A673 (cell line): ENCODE measurements around the gene FOXN3. TPM values are rescaled to one million over a fixed set of nuclear protein-coding genes. Genes with fewer than 3 reads are reported as not detected.

Experiments used
- BruUV-seq: library from RNA; stranded (reverse); fragments of 400-500 nt; replicated peaks from 2 replicates; lab custom pipeline; 2021; lab: Mats Ljungman, UMichigan
- CTCF ChIA-PET: fragments of 300-600 bp; sonication (Branson Sonifier 250); formaldehyde crosslinking; loops from one replicate; lab custom pipeline; 2022; ENCODE audit warnings: antibody characterized with exemption; lab: Charles Lee
- POLR2A ChIA-PET: fragments of 300-600 bp; sonication (Branson Sonifier 250); formaldehyde crosslinking; loops from one replicate; lab custom pipeline; 2022; ENCODE audit warnings: antibody characterized with exemption; ENCODE audit not compliant: low non-redundant PET; lab: Charles Lee
- DNase-seq: peaks from one replicate; pipeline ENCODE4 v3.0.0-alpha.2; 2015; ENCODE audit warnings: low spot score
- H3K27ac ChIP-seq: fragments of 200-600 bp; sonication (generic); 2 replicates; pipeline ENCODE4 v1.5.1; 2016; ENCODE audit warnings: mixed run types, low read depth, mild to moderate bottlenecking, mixed read lengths, antibody characterized with exemption, low read length; ENCODE audit not compliant: poor library complexity, severe bottlenecking
- H3K27me3 ChIP-seq: fragments of 200-600 bp; sonication (generic); replicated peaks from 2 replicates; pipeline ENCODE4 v1.6.1; 2017; ENCODE audit warnings: mixed run types, low read depth, mild to moderate bottlenecking, mixed read lengths, antibody characterized with exemption, low read length; ENCODE audit not compliant: insufficient read depth, poor library complexity
- H3K36me3 ChIP-seq: fragments of 200-600 bp; sonication (generic); 2 replicates; pipeline ENCODE4 v1.6.1; 2016; ENCODE audit warnings: mixed run types, mild to moderate bottlenecking, mixed read lengths, antibody characterized with exemption, low read length; ENCODE audit not compliant: insufficient read depth, poor library complexity, severe bottlenecking
- H3K4me1 ChIP-seq: fragments of 200-600 bp; sonication (generic); 2 replicates; pipeline ENCODE4 v1.6.1; 2017; ENCODE audit warnings: mixed run types, mild to moderate bottlenecking, mixed read lengths, antibody characterized with exemption, low read length; ENCODE audit not compliant: insufficient read depth, poor library complexity, severe bottlenecking
- H3K4me3 ChIP-seq: fragments of 200-600 bp; sonication (generic); 2 replicates; pipeline ENCODE4 v1.5.1; 2016; ENCODE audit warnings: low read depth, mixed run types, mild to moderate bottlenecking, mixed read lengths, low read length; ENCODE audit not compliant: poor library complexity, severe bottlenecking
- H3K9me3 ChIP-seq: fragments of 200-600 bp; sonication (generic); 2 replicates; pipeline ENCODE4 v1.6.1; 2016; ENCODE audit warnings: mixed run types, low read depth, mild to moderate bottlenecking, mixed read lengths, antibody characterized with exemption, low read length; ENCODE audit not compliant: poor library complexity, severe bottlenecking
- EZH2 ChIP-seq: fragments of 200-600 bp; sonication (generic); IDR thresholded peaks from 2 replicates; pipeline ENCODE4 v1.6.1; 2017; ENCODE audit warnings: borderline replicate concordance, low read depth, mild to moderate bottlenecking, mixed read lengths, antibody characterized with exemption, low read length; ENCODE audit not compliant: poor library complexity, severe bottlenecking
- intact Hi-C: fragments of 100-400 bp; cut with micrococcal nuclease; formaldehyde crosslinking; loops from one replicate; pipeline ENCODE4 v1.10.0; 2022; ENCODE audit not compliant: unreplicated experiment
- total RNA-seq: library from RNA; stranded (reverse); gene quantifications from 2 replicates; pipeline ENCODE4 v1.2.3, GENCODE V29; 2021
- TF ChIP-seq, protein P1 (sequence below): fragments of 300-800, 200-600 bp; sonication (generic); conservative IDR thresholded peaks from 2 replicates; pipeline ENCODE4 v1.5.1; 2017; ENCODE audit warnings: low read depth, mild to moderate bottlenecking, antibody characterized with exemption, low read length, moderate library complexity, mixed read lengths

FOXN3 gene
- total RNA-seq, 1 experiment from 2014 or later = 15.3 TPM

GRCh38 chr14:89416002-89416995, 734 bp downstream of the FOXN3 start:
- DNase-seq = peak; percentile 97
- CTCF ChIA-PET = no interaction called here
- no peaks in the 10 kb centered on the region for H3K36me3 ChIP-seq
- peak overlapping the region; percentile 64 for H3K4me3 ChIP-seq
- no peaks in the 10 kb centered on the region for H3K27me3 ChIP-seq
- H3K9me3 ChIP-seq = no peaks in the 10 kb centered on the region
- no TSS peak for BruUV-seq
- POLR2A ChIA-PET = interaction anchor here (0.6 kb wide), 1 partner anchor 13 kb away, joined by 3 read pairs; no protein-coding TSS in a partner anchor
- intact Hi-C loops = loop anchor here (5.0 to 10.0 kb wide), 4 partner anchors 111 to 499 kb away; no protein-coding TSS in a partner anchor
- H3K27ac ChIP-seq = peak overlapping the region; percentile 54
- H3K4me1 ChIP-seq = peaks cover 4% of the 10 kb centered on the region
- TF ChIP-seq, protein P1, sequence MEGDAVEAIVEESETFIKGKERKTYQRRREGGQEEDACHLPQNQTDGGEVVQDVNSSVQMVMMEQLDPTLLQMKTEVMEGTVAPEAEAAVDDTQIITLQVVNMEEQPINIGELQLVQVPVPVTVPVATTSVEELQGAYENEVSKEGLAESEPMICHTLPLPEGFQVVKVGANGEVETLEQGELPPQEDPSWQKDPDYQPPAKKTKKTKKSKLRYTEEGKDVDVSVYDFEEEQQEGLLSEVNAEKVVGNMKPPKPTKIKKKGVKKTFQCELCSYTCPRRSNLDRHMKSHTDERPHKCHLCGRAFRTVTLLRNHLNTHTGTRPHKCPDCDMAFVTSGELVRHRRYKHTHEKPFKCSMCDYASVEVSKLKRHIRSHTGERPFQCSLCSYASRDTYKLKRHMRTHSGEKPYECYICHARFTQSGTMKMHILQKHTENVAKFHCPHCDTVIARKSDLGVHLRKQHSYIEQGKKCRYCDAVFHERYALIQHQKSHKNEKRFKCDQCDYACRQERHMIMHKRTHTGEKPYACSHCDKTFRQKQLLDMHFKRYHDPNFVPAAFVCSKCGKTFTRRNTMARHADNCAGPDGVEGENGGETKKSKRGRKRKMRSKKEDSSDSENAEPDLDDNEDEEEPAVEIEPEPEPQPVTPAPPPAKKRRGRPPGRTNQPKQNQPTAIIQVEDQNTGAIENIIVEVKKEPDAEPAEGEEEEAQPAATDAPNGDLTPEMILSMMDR = no peak
- no peak for TF ChIP-seq EZH2

DNA sequence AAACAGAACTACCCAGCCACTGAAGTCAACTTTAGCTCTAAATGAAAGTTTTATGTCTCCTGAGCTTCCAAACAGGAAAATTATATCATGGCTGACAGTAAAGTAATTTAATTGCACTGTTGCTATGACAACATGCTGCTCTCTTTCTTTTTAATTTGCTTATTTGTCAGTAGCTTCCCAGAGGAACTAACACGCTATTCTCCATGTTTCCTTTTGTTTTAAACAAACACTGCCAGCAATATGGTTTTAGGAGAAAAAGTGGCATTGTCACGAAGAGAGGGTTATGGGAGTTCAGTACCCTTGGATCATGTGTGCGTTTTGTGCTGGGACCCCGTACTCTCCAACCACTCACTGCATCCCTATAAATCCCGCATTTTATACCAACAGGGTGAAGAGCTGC, 1.9 kb downstream of the FOXN3 start:
- Histone ChIP-seq H3K9me3 (no peaks in the 10 kb centered on the region), H3K27me3 (no peaks in the 10 kb centered on the region), H3K36me3 (no peaks in the 10 kb centered on the region), H3K27ac (no peak overlapping the region), H3K4me3 (peak overlapping the region; percentile 64), H3K4me1 (peaks cover 4% of the 10 kb centered on the region)
- BruUV-seq = TSS peak; percentile 56
- POLR2A ChIA-PET = interaction anchor here (0.7 kb wide), 1 partner anchor 78 kb away, joined by 7 read pairs; no protein-coding TSS in a partner anchor
- TF ChIP-seq, protein P1 = no peak
- CTCF ChIA-PET = no interaction called here
- no peak for DNase-seq
- intact Hi-C loops = loop anchor here (5.0 to 10.0 kb wide), 4 partner anchors 110 to 500 kb away; no protein-coding TSS in a partner anchor

DNA sequence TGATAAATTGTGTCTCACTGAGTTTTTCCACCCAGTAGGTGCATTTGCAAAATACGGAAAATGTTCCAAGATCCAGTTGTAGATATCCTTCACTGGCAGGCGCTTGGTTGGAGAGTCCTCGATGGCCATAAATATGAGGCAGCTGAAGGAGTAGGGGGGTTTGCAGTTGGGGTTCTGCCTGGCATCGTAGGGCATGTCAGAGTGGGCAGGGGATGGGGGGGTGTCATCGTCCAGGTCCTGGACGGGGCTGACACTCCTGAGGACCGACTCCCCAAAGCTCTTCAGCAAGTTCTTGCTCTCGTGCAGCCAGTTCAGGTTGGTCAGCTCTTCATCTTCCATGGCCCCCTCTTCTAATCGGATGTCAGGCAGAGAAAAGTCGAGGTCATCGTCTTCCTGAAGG, 5.1 kb downstream of the FOXN3 start:
- Histone ChIP-seq H3K27ac (no peak overlapping the region), H3K4me1 (peaks cover 4% of the 10 kb centered on the region), H3K27me3 (no peaks in the 10 kb centered on the region), H3K4me3 (no peak overlapping the region), H3K36me3 (no peaks in the 10 kb centered on the region), H3K9me3 (no peaks in the 10 kb centered on the region)
- no peak for DNase-seq
- ChIA-PET POLR2A (no interaction called here), CTCF (no interaction called here)
- intact Hi-C loops = loop anchor here (10.0 kb wide), 2 partner anchors 107 to 503 kb away; no protein-coding TSS in a partner anchor
- TF ChIP-seq EZH2 = no peak
- TF ChIP-seq, protein P1 = no peak
- BruUV-seq = no TSS peak
